GM12878 (cell line): ENCODE results near the gene RBM10. TPM values are rescaled to one million over a fixed set of nuclear protein-coding genes. Genes with fewer than 3 reads are reported as not detected.

Source experiments
- ATAC-seq: fragments of 200-7000 bp; cut with Tn5 transposase; 3 replicates; pipeline ENCODE4 v1.9.1; 2020; ENCODE audit warnings: mild to moderate bottlenecking, moderate library complexity
- BruUV-seq: library from RNA; stranded (reverse); fragments of 400-500 nt; replicated peaks from 2 replicates; lab custom pipeline; 2021; lab: Mats Ljungman, UMichigan
- CTCF ChIA-PET: fragments of 300-600 bp; sonication (Branson Sonifier 250); formaldehyde crosslinking; extraction: SDS; loops from one replicate; lab custom pipeline; 2021; ENCODE audit warnings: inconsistent platforms; lab: Yijun Ruan, JAX
- POLR2A ChIA-PET: fragments of 350-600 bp; formaldehyde crosslinking; extraction: SDS; loops from one replicate; lab custom pipeline; 2021; ENCODE audit warnings: inconsistent platforms; lab: Charles Lee
- RAD21 ChIA-PET: fragments of 300-600 bp; sonication (Branson Sonifier 250); formaldehyde crosslinking; loops from one replicate; lab custom pipeline; 2023; ENCODE audit warnings: antibody characterized with exemption; ENCODE audit not compliant: unreplicated experiment; lab: Charles Lee
- SMC1A ChIA-PET: fragments of 300-600 bp; sonication (Branson Sonifier 250); formaldehyde crosslinking; loops from one replicate; lab custom pipeline; 2023; ENCODE audit not compliant: unreplicated experiment, uncharacterized antibody; lab: Charles Lee
- DNase-seq: peaks from one replicate; pipeline ENCODE4 v3.0.0-alpha.2; 2011; ENCODE audit warnings: low read depth, low spot score
- FAIRE-seq: peaks from 3 replicates; lab custom pipeline; 2011; peaks lifted over from hg19 to GRCh38; lab: Jason Lieb, UNC
- H2AFZ ChIP-seq: 2 replicates; pipeline ENCODE4 v1.6.0; 2011; ENCODE audit warnings: low read depth, low read length, control low read depth; ENCODE audit not compliant: control insufficient read depth
- H3K27ac ChIP-seq: 2 replicates; pipeline ENCODE4 v1.5.1; 2011; ENCODE audit warnings: control low read depth; ENCODE audit not compliant: control insufficient read depth, insufficient read depth
- H3K27me3 ChIP-seq, 2 experiments: replicated peaks in 1 of 2; 2 replicates each; pipeline versions ENCODE4 v1.6.0 to v1.6.1; 2011; ENCODE audit warnings: low read length in 1 of 2; ENCODE audit not compliant: control insufficient read depth in 2 of 2, insufficient read depth in 2 of 2
- H3K36me3 ChIP-seq, 2 experiments: 2 replicates each; pipeline ENCODE4 v1.5.1; 2011; ENCODE audit warnings: low read length in 1 of 2; ENCODE audit not compliant: control insufficient read depth in 2 of 2, insufficient read depth in 2 of 2
- H3K4me1 ChIP-seq: 2 replicates; pipeline ENCODE4 v1.6.1; 2011; ENCODE audit warnings: mild to moderate bottlenecking, low read length, moderate library complexity, mixed read lengths; ENCODE audit not compliant: control insufficient read depth, insufficient read depth
- H3K4me2 ChIP-seq: 2 replicates; pipeline ENCODE4 v1.6.0; 2011; ENCODE audit warnings: control low read depth; ENCODE audit not compliant: control insufficient read depth, insufficient read depth
- H3K4me3 ChIP-seq: fragments of 200-600 bp; sonication (generic); 2 replicates; pipeline ENCODE4 v1.5.1; 2016
- H3K79me2 ChIP-seq: 2 replicates; pipeline ENCODE4 v1.6.0; 2011; ENCODE audit warnings: low read length; ENCODE audit not compliant: control insufficient read depth, insufficient read depth
- H3K9ac ChIP-seq: 2 replicates; pipeline ENCODE4 v1.8.0; 2011; ENCODE audit warnings: low read length, control low read depth, mixed read lengths; ENCODE audit not compliant: control insufficient read depth, insufficient read depth
- H3K9me3 ChIP-seq: replicated peaks from 3 replicates; pipeline ENCODE4 v1.5.1; 2011; ENCODE audit warnings: mild to moderate bottlenecking, low read length; ENCODE audit not compliant: control insufficient read depth, insufficient read depth
- H4K20me1 ChIP-seq: 2 replicates; pipeline ENCODE4 v1.6.0; 2011; ENCODE audit not compliant: control insufficient read depth, insufficient read depth
- BMI1 ChIP-seq: fragments of 450-650 bp; IDR thresholded peaks from 2 replicates; pipeline ENCODE4 v1.6.1; 2016; ENCODE audit warnings: mild to moderate bottlenecking, moderate library complexity, borderline replicate concordance
- CEBPB ChIP-seq, 2 experiments: fragments of 150-350 bp in 1 of 2; IDR thresholded peaks; 2 replicates each; pipeline ENCODE4 v1.6.1; 2012 to 2014; ENCODE audit warnings: low read depth in 2 of 2, low read length in 2 of 2, borderline replicate concordance in 1 of 2, inconsistent platforms in 1 of 2
- CHD2 ChIP-seq: IDR thresholded peaks from 2 replicates; pipeline ENCODE4 v1.6.1; 2011; ENCODE audit warnings: low read depth, low read length, improper control_type of control experiment, borderline replicate concordance
- ESRRA ChIP-seq: IDR thresholded peaks from 2 replicates; pipeline ENCODE4 v1.6.1; 2012; ENCODE audit warnings: mild to moderate bottlenecking, low read length, improper control_type of control experiment
- FOXK2 ChIP-seq: fragments of 450-650 bp; IDR thresholded peaks from 2 replicates; pipeline ENCODE4 v1.6.1; 2017; ENCODE audit warnings: mild to moderate bottlenecking, moderate library complexity
- KLF5 ChIP-seq: fragments of 450-650 bp; IDR thresholded peaks from 2 replicates; pipeline ENCODE4 v1.6.1; 2014; ENCODE audit warnings: mild to moderate bottlenecking; ENCODE audit not compliant: partially characterized antibody
- MEF2A ChIP-seq: IDR thresholded peaks from 2 replicates; pipeline ENCODE4 v1.6.1; 2011; ENCODE audit warnings: low read depth, mild to moderate bottlenecking, low read length, moderate library complexity; ENCODE audit not compliant: insufficient read depth
- NBN ChIP-seq: fragments of 450-650 bp; IDR thresholded peaks from 2 replicates; pipeline ENCODE4 v1.6.1; 2016
- PML ChIP-seq: IDR thresholded peaks from 2 replicates; pipeline ENCODE4 v1.6.1; 2012; ENCODE audit warnings: low read length, inconsistent platforms
- POLR2AphosphoS5 ChIP-seq: IDR thresholded peaks from 2 replicates; pipeline ENCODE4 v1.6.1; 2011; ENCODE audit warnings: mild to moderate bottlenecking, low read length, inconsistent platforms
- RB1 ChIP-seq: fragments of 450-650 bp; formaldehyde crosslinking; IDR thresholded peaks from 2 replicates; pipeline ENCODE4 v1.6.1; 2017; ENCODE audit warnings: mild to moderate bottlenecking, borderline replicate concordance
- REST ChIP-seq: IDR thresholded peaks from 2 replicates; pipeline ENCODE4 v1.6.1; 2012; ENCODE audit warnings: mild to moderate bottlenecking, low read depth, low read length
- RFX5 ChIP-seq: IDR thresholded peaks from 2 replicates; pipeline ENCODE4 v1.6.1; 2011; ENCODE audit warnings: low read depth, low read length, improper control_type of control experiment
- SREBF1 ChIP-seq: IDR thresholded peaks from 2 replicates; pipeline ENCODE4 v1.6.1; 2012; ENCODE audit warnings: mild to moderate bottlenecking, low read length
- ZBTB11 ChIP-seq: fragments of 450-650 bp; formaldehyde crosslinking; IDR thresholded peaks from 2 replicates; pipeline ENCODE4 v1.5.0; 2022; ENCODE audit warnings: mild to moderate bottlenecking, missing genetic modification characterization
- ZNF207 ChIP-seq: fragments of 450-650 bp; IDR thresholded peaks from 2 replicates; pipeline ENCODE4 v1.6.1; 2014; ENCODE audit warnings: antibody characterized with exemption, mild to moderate bottlenecking, borderline replicate concordance
- WGBS: methylation state at CpG from one replicate; pipeline ENCODE4 v1.1.6; 2016; ENCODE audit warnings: low lambda C conversion rate; ENCODE audit not compliant: insufficient replicate concordance, insufficient coverage; ENCODE audit errors: missing lambda C conversion rate; 5-methylcytosine and 5-hydroxymethylcytosine counted together
- in situ Hi-C: fragments of 300-500 bp; cut with MboI; formaldehyde crosslinking; loops from 9 replicates; pipeline ENCODE4 v1.14.3; 2018; ENCODE audit warnings: mixed read lengths
- intact Hi-C: fragments of 100-400 bp; cut with micrococcal nuclease; formaldehyde crosslinking; loops from one replicate; pipeline ENCODE4 v1.14.2; 2022; ENCODE audit not compliant: unreplicated experiment
- polyA plus RNA-seq, 11 experiments: library from polyadenylated mRNA; depleted of rRNA in 4 of 11; unstranded in 6 of 11; stranded (reverse) in 5 of 11; fragments of >200 nt; fragmentation: Nextera tagmentation in 4 of 11; fragmentation: Illumina TruSeq in 1 of 11; extraction: Ambion mirVana in 4 of 11; extraction: Trizol in 1 of 11; gene quantifications; 1 replicate in 1 of 11; 2 replicates in 10 of 11; pipeline versions ENCODE4 v1.2.1 to v1.2.3, GENCODE V29; 2011 to 2016; ENCODE audit warnings: inconsistent platforms in 2 of 11, missing spikeins in 2 of 11, low read depth in 1 of 11
- total RNA-seq, 4 experiments: library from RNA; depleted of rRNA in 3 of 4; stranded (reverse); fragments of >200 nt in 3 of 4; fragmentation: Illumina TruSeq in 1 of 4; extraction: Trizol in 1 of 4; gene quantifications; 2 replicates each; pipeline versions ENCODE4 v1.2.1 to v1.2.3, GENCODE V29; 2013 to 2021

RBM10 gene
- total and polyA plus RNA-seq, 10 of the 15 experiments (the other 5 are each of a cell fraction or from before 2014, with no cell fraction given): 1.4 to 60.0 (median 29.8) TPM

- peak overlapping the region; percentile 77 for H3K4me3 ChIP-seq
- 25% methylated on average over 40 of the region's 40 CpGs for WGBS
- ChIA-PET SMC1A (interaction anchor here (0.8 to 1.2 kb wide), 4 partner anchors 27 to 642 kb away, joined by 3 to 5 read pairs (median 4); partner anchors contain the start of genes NDUFB11 and RBM10), CTCF (interaction anchor here (1.4 to 2.7 kb wide), 5 partner anchors 46 to 332 kb away, joined by 3 to 16 read pairs (median 8); partner anchors contain the start of genes NDUFB11, RBM10 and ZNF157), POLR2A (interaction anchor here (0.8 to 3.4 kb wide), 8 partner anchors 12 to 326 kb away, joined by 3 to 25 read pairs (median 3); partner anchors contain the start of genes CDK16, NDUFB11, RBM10 and USP11), RAD21 (interaction anchor here (0.9 to 2.5 kb wide), 5 partner anchors 27 to 333 kb away, joined by 3 to 14 read pairs (median 6); partner anchors contain the start of genes CDK16, NDUFB11, RBM10 and USP11)
- H3K4me2 ChIP-seq: peak overlapping the region; percentile 24; the same call in 1 of the 2 replicates
- H3K27me3 ChIP-seq: no peaks in the 10 kb centered on the region
- no TSS peak for BruUV-seq
- H3K4me1 ChIP-seq: peaks cover 8% of the 10 kb centered on the region
- peaks cover 34% of the 10 kb centered on the region for H3K79me2 ChIP-seq
- H3K36me3 ChIP-seq: peaks cover 0 to 2% of the 10 kb centered on the region in 2 experiments; a peak in 3 of 4 replicates
- DNase-seq (peak; percentile 64), ATAC-seq (peak; percentile 72), FAIRE-seq (no peak)
- no peaks in the 10 kb centered on the region for H3K9me3 ChIP-seq
- H2AFZ ChIP-seq: peak overlapping the region; percentile 59
- peak overlapping the region; percentile 84 for H3K9ac ChIP-seq
- H3K27ac ChIP-seq: peak overlapping the region; percentile 78
- intact Hi-C loops: loop anchor here (2.0 to 5.0 kb wide), 4 partner anchors 172 to 1757 kb away; no protein-coding TSS in a partner anchor
- in situ Hi-C loops: loop anchor here (5.0 to 10.0 kb wide), 2 partner anchors 197 to 464 kb away; partner anchors contain the start of genes ELK1 and UXT
- no peaks in the 10 kb centered on the region for H4K20me1 ChIP-seq
- TF ChIP-seq KLF5: peak; percentile 98
- peak; percentile 94 for TF ChIP-seq SREBF1
- TF ChIP-seq FOXK2: peak; percentile 96
- TF ChIP-seq PML: peak; percentile 72; the same call in 1 of the 2 replicates
- no peak for TF ChIP-seq RB1
- TF ChIP-seq MEF2A: 0 out of 2 replicates have a peak, but pooled peaks have one; percentile 19
- TF ChIP-seq NBN: peak; percentile 63; the same call in 1 of the 2 replicates
- no peak for TF ChIP-seq ESRRA
- no peak for TF ChIP-seq RFX5
- no peak for TF ChIP-seq CHD2
- no peak for TF ChIP-seq CEBPB (IDR thresholded peaks at IDR 0.05; ENCODE audit: borderline replicate concordance in 1 of 2, low read depth in 2 of 2, low read length in 2 of 2)
- no peak for TF ChIP-seq BMI1
- no peak for TF ChIP-seq REST
- no peak for TF ChIP-seq ZBTB11 (CRISPR knock-in tag)
- TF ChIP-seq ZNF207: no peak
- peak; percentile 93 for TF ChIP-seq POLR2AphosphoS5
Measured at GRCh38 chrX:47190445-47191269, 45.6 kb downstream of the RBM10 start.
